DND-41 (cell line): ENCODE data around the gene CTIF.

Source experiments
- EZH2 ChIP-seq: IDR thresholded peaks from 3 replicates; pipeline ENCODE4 v1.6.1; 2012; ENCODE audit warnings: borderline replicate concordance, low read depth, mild to moderate bottlenecking, moderate library complexity, low read length, inconsistent platforms; ENCODE audit not compliant: severe bottlenecking
- TF ChIP-seq, protein P1 (sequence below): IDR thresholded peaks from 2 replicates; pipeline ENCODE4 v1.5.1; 2012; ENCODE audit warnings: borderline replicate concordance, low read length, moderate library complexity, mild to moderate bottlenecking; ENCODE audit not compliant: poor library complexity, severe bottlenecking; ENCODE audit errors: extremely low read depth

DNA sequence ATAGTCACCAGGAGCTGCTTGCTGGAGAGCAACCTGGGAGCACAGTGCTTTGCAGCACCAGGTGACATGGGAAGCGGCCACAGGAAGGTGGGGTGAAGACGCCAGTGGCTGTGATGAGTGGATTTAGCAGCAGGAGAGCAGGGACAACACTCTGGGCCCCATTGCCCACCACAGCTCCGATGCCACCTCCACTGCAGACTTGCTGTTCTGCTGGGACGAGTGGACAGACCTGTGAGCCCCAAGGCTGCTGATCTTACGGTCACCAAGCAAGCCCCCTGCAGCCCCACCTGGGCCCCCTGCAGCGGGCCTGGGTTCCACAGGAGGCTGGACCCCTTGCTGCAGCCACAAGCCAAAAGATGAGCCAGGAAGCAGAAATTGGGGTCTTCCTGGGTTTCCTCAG is 73.7 kb downstream of the CTIF start:
- TF ChIP-seq, protein P1, sequence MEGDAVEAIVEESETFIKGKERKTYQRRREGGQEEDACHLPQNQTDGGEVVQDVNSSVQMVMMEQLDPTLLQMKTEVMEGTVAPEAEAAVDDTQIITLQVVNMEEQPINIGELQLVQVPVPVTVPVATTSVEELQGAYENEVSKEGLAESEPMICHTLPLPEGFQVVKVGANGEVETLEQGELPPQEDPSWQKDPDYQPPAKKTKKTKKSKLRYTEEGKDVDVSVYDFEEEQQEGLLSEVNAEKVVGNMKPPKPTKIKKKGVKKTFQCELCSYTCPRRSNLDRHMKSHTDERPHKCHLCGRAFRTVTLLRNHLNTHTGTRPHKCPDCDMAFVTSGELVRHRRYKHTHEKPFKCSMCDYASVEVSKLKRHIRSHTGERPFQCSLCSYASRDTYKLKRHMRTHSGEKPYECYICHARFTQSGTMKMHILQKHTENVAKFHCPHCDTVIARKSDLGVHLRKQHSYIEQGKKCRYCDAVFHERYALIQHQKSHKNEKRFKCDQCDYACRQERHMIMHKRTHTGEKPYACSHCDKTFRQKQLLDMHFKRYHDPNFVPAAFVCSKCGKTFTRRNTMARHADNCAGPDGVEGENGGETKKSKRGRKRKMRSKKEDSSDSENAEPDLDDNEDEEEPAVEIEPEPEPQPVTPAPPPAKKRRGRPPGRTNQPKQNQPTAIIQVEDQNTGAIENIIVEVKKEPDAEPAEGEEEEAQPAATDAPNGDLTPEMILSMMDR, result no peak
- no peak for TF ChIP-seq EZH2
